ENCODE measurements around the gene HHAT. TPM values are rescaled to one million over a fixed set of nuclear protein-coding genes. Genes with fewer than 3 reads are reported as not detected.
"Not testable (repeated sequence)": the region's sequence is repeated elsewhere in the genome, so short reads cannot be mapped to it uniquely, and the experiment has no call there.

HHAT gene
- total RNA-seq, 2 donors from 2014 or later = 7.5 to 9.2 TPM

DNA sequence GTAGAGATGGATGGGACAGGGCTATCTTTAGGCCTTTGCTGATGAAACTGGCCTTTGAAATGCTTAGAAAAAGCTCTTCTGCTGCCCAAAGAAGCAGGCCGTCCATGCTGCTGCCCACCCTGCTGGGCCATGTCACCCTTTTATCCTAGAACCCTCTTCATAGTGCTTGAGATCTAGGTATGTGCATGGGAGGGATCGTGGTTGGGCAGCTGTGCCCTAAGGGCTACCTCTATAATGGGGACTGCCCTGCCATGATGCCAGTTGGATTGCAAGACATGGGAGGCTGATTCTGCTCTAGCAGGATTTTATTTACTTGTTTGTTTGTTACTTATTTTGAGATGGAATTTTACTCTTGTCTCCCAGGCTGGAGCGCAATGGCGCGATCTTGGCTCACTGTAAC lies 69.0 kb downstream of the HHAT start:
- DNase-seq (no peak), ATAC-seq (no peak)
- Mint-ChIP-seq H3K27ac (peak overlapping the region; percentile 72), H3K4me3 (no peak overlapping the region), H3K27me3 (no peaks in the 10 kb centered on the region), H3K4me1 (peaks cover 21% of the 10 kb centered on the region), H3K36me3 (ENCODE audit: low read depth) (peaks cover 2% of the 10 kb centered on the region)
- H3K9me3 ChIP-seq (ENCODE audit: control insufficient read depth, low read length, poor library complexity, severe bottlenecking) = no peaks in the 10 kb centered on the region

DNA sequence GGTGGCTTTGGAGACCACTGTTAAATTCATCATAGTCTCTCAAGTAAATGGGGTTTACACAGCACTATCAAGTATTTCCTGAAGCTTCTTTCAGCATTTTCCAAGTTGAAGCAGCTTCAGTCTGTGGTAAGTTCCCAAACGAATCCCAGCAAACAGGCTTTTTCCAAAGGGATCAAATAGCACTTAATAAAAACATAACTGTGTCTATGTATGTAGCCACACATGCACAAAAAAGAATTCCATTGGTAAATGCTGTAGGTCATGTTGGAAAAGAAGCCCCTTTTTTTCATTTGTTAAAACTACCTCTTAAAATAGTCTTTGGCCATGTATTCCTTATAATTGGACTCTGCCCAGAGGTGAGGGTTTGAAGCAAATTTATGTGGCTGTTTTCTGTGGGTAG lies 69.8 kb downstream of the HHAT start:
- DNase-seq (no peak), ATAC-seq (no peak)
- no peaks in the 10 kb centered on the region for H3K36me3 Mint-ChIP-seq (ENCODE audit: low read depth)
- no peak overlapping the region for H3K4me3 Mint-ChIP-seq
- H3K9me3 ChIP-seq (ENCODE audit: control insufficient read depth, low read length, poor library complexity, severe bottlenecking) = no peaks in the 10 kb centered on the region
- peak overlapping the region; percentile 72 for H3K27ac Mint-ChIP-seq
- H3K4me1 Mint-ChIP-seq = peaks cover 18% of the 10 kb centered on the region
- no peaks in the 10 kb centered on the region for H3K27me3 Mint-ChIP-seq

DNA sequence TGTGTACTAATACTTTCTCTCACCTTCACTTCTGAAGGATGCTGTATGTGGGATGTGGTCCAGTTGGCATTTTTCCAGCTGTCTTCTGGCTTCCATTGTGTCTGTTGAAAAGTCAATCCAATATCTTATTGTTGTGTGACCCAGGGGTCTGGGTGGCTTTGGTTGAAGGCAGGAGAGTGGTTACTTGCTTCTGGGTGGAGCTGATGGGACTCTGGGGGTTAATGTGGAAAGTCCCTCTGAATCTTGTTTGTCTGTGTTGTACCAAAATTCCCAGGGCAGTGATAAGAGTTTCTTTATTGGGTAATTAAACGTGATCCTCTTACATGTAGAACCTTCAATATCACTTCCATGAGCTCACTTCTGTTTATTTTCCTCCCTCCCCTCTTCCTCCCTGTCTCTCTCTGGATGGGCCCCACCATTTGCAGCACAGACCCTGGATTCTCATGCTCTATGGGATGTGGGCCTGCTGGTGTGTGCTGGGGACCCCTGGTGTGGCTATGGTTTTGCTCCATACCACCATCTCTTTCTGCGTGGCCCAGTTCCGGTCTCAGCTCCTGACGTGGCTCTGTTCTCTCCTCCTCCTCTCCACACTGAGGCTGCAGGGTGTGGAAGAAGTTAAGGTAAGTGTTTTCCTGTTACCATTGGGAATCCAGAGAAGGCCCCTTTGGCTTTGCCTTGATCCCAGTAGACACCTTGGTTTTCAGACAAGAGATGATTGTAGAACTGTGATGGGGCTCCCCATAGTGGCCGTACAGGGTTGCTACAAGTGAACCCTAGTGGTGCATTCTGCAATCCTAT lies 71.5 kb downstream of the HHAT start:
- Mint-ChIP-seq H3K36me3 (ENCODE audit: low read depth) (no peaks in the 10 kb centered on the region), H3K4me3 (peak overlapping the region; percentile 79), H3K27ac (peak overlapping the region; percentile 95), H3K27me3 (no peaks in the 10 kb centered on the region), H3K4me1 (peaks cover 18% of the 10 kb centered on the region)
- no peaks in the 10 kb centered on the region for H3K9me3 ChIP-seq (ENCODE audit: control insufficient read depth, low read length, poor library complexity, severe bottlenecking)
- DNase-seq (peak in 2 of 3 donors; percentile 19 to 28), ATAC-seq (peak; percentile 70)

DNA sequence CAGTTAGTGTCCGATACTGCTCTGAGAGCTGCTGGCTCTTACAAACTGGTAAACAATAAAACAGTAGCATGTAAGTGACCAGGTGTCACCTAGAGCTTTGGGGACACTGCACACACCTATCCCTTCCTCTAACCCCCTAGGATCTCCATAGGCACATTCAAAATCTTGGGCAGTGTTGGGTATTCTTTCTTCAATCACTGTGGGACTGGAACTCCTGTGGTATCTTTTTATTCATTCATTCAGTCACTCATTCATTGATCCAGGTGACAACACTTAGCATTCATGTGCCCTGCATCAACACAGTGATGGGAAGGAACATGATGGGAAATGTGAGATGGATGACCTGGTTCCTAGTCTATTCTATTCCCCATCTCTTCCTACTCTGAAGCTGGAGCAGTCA lies 73.9 kb downstream of the HHAT start:
- Mint-ChIP-seq H3K4me3 (no peak overlapping the region), H3K27ac (no peak overlapping the region), H3K36me3 (ENCODE audit: low read depth) (no peaks in the 10 kb centered on the region), H3K4me1 (peaks cover 20% of the 10 kb centered on the region), H3K27me3 (no peaks in the 10 kb centered on the region)
- DNase-seq = no peak
- ATAC-seq = no peak
- no peaks in the 10 kb centered on the region for H3K9me3 ChIP-seq (ENCODE audit: control insufficient read depth, low read length, poor library complexity, severe bottlenecking)

DNA sequence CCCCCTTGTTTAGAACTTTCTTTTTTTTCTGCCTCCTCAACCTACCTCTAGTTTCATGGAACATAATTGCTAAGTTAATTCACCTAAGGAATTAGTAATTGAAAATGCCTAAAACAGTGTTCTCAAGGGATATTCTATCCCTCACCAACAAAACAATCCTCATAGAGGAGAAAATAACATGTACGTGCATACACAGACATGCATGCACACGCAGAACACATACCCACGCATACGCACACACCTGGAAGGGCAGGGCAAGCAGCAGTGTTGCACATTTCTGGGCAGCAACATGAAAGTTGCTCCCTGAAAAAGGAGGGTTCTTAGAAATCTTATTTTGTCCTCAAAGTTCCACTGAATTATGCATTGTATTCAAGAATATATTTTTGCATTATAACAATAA lies 76.6 kb downstream of the HHAT start:
- no peaks in the 10 kb centered on the region for H3K27me3 Mint-ChIP-seq
- no peak overlapping the region for H3K27ac Mint-ChIP-seq
- H3K9me3 ChIP-seq (ENCODE audit: control insufficient read depth, low read length, poor library complexity, severe bottlenecking) = no peaks in the 10 kb centered on the region
- H3K4me1 Mint-ChIP-seq = peaks cover 7% of the 10 kb centered on the region
- H3K36me3 Mint-ChIP-seq (ENCODE audit: low read depth) = peaks cover 3% of the 10 kb centered on the region
- H3K4me3 Mint-ChIP-seq = no peak overlapping the region
- DNase-seq (no peak), ATAC-seq (no peak)

DNA sequence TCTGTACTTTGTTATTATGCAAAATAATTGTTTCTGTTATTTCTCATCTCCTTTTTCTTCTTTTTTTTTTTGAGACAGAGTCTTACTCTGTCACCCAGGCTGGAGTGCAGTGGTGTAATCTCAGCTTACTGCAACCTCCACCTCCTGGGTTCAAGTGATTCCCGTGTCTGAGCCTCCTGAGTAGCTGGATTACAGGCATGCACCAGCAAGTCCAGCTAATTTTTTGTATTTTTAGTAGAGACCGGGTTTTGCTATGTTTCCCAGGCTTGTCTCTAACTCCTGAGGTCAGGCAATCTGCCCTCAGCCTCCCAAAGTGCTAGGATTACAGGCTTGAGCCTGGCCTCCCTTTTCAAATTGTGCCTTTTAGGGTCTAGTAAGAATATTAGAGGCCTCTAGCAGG lies 77.6 kb downstream of the HHAT start:
- not testable (repeated sequence) for DNase-seq; H3K4me3 Mint-ChIP-seq; H3K36me3 Mint-ChIP-seq (ENCODE audit: low read depth); H3K9me3 ChIP-seq (ENCODE audit: control insufficient read depth, low read length, poor library complexity, severe bottlenecking); ATAC-seq; H3K4me1 Mint-ChIP-seq; H3K27me3 Mint-ChIP-seq
- peak overlapping the region; percentile 29 for H3K27ac Mint-ChIP-seq

DNA sequence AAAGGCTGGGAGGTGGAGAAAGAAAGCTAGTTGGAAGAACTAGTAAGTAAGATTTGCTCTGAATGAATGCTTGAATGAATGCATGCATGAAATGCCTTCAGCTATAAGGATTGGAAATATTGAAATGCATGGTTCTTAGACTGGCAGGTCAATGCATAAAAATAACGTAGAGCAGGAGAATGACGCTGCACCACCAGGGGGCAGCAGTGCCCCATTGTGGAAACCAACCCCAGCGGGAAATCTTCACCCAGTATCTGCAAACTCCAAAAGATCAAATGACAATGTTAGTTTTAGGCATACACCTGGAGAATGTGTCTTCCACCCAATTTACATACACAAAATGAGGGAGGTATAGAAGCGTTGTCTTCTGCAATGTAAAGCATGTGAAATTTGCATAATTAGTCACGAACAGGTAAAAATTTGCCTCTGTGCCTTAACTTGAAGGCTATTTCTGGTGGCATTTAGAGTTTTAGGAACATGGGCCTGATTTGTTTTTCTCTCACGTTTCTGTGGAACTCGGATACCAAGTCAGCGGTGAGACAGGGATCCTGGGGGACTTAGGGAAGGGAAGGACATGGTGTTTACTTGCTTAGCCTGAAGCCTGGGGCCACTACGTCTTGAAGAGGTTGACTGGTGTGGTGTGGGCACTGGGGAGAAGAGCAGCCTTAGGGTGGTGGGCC lies 78.6 kb downstream of the HHAT start:
- DNase-seq (peak; percentile 48 to 70 (median 55)), ATAC-seq (peak; percentile 78)
- H3K4me1 Mint-ChIP-seq = peaks cover 2% of the 10 kb centered on the region
- H3K27me3 Mint-ChIP-seq = no peaks in the 10 kb centered on the region
- H3K27ac Mint-ChIP-seq = no peak overlapping the region
- H3K9me3 ChIP-seq (ENCODE audit: control insufficient read depth, low read length, poor library complexity, severe bottlenecking) = no peaks in the 10 kb centered on the region
- no peak overlapping the region for H3K4me3 Mint-ChIP-seq
- peaks cover 3% of the 10 kb centered on the region for H3K36me3 Mint-ChIP-seq (ENCODE audit: low read depth)

DNA sequence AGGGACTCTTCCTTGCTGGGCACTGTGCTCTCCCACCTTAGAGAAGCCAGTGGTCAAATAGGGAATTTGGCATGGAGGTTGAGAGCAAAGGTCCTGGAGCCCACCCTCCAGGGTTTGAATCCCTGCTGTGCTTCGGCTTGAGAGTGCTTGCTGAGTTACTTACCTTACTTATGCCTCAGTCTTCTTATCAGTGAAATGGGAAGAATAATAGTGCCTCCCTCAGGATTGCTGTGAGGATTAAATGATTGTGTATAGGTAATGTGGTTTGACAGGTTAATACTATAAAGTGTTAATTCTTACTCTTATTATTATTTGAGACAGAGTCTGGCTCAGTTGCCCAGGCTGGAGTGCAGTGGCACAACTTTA lies 79.2 kb downstream of the HHAT start:
- Mint-ChIP-seq H3K27me3 (no peaks in the 10 kb centered on the region), H3K27ac (no peak overlapping the region), H3K4me1 (peaks cover 2% of the 10 kb centered on the region), H3K4me3 (no peak overlapping the region), H3K36me3 (ENCODE audit: low read depth) (peaks cover 3% of the 10 kb centered on the region)
- ATAC-seq (no peak), DNase-seq (no peak)
- H3K9me3 ChIP-seq (ENCODE audit: control insufficient read depth, low read length, poor library complexity, severe bottlenecking) = no peaks in the 10 kb centered on the region

DNA sequence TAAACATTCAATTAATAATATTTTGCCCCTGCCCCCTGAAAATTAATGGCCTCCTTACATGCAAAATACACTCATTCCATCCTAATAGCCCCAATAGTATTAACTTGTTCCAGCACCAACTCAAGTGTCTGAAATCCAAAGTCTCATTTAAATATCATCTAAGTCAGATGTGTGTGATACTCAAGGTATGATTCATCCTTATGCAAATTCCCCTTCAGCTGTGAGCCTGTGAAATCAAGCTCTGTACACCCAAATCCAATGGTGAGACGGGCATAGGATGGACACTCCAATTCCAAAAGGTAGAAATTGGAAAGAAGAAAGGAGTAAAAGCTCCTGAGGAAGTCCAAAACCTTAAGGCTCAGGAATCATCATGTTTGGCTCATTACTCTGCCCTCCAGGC lies 83.5 kb downstream of the HHAT start:
- no peaks in the 10 kb centered on the region for H3K9me3 ChIP-seq (ENCODE audit: control insufficient read depth, low read length, poor library complexity, severe bottlenecking)
- DNase-seq (no peak), ATAC-seq (no peak)
- Mint-ChIP-seq H3K4me3 (no peak overlapping the region), H3K36me3 (ENCODE audit: low read depth) (peaks cover 9% of the 10 kb centered on the region), H3K27me3 (no peaks in the 10 kb centered on the region), H3K4me1 (peaks cover 4% of the 10 kb centered on the region), H3K27ac (no peak overlapping the region)

DNA sequence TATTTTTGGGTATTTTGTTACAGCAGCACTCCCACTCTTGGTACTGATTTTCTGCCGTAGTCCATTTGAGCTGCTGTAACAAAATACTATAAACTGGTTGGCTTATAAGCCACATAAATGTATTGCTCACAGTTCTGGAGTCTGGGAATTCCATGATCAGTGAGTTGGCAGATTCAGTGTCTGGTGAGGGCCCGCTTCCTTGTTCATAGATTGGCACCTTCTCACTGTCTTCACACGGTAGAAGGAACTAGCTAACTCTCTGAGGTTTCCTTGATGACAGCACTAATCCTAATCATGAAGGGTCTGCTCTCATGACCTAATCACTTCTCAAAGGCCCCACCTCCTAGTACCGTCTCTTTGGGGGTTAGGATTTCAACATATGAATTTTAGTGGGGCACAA lies 85.2 kb downstream of the HHAT start:
- Mint-ChIP-seq H3K27ac (no peak overlapping the region), H3K4me1 (peaks cover 3% of the 10 kb centered on the region), H3K36me3 (ENCODE audit: low read depth) (peaks cover 9% of the 10 kb centered on the region), H3K27me3 (no peaks in the 10 kb centered on the region), H3K4me3 (no peak overlapping the region)
- no peak for ATAC-seq
- no peak for DNase-seq
- H3K9me3 ChIP-seq (ENCODE audit: control insufficient read depth, low read length, poor library complexity, severe bottlenecking) = no peaks in the 10 kb centered on the region

DNA sequence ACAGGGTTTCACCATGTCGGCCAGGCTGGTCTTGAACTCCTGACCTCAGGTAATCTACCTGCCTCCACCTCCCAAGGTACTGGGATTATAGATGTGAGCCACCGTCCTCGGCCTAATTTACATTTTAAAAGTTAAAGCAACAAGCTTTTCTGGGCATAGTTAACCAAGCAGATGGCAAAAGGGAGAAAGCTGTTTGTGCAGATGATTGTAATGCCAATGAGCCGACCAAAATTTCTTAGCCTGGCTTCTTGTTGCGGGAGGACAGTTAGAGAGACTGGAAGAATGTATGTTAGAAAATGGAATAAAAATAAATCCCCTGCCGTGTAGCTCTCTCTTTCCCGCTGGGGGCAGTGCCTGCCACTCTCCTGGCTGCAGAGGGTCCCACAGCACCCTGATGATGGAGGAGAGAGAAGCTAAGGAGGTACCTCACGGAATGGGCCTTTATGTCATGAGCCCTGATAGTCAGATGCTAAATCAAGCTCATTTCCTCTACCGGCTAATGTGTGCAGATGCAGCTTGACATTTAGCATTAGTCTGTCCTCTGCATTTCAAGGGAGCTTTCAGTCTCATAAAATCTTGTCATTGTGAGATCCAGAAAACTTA lies 87.2 kb downstream of the HHAT start:
- H3K4me1 Mint-ChIP-seq = peaks cover 3% of the 10 kb centered on the region
- no peaks in the 10 kb centered on the region for H3K27me3 Mint-ChIP-seq
- no peak overlapping the region for H3K4me3 Mint-ChIP-seq
- peaks cover 7% of the 10 kb centered on the region for H3K36me3 Mint-ChIP-seq (ENCODE audit: low read depth)
- ATAC-seq = no peak
- H3K27ac Mint-ChIP-seq = no peak overlapping the region
- H3K9me3 ChIP-seq (ENCODE audit: control insufficient read depth, low read length, poor library complexity, severe bottlenecking) = no peaks in the 10 kb centered on the region
- DNase-seq = no peak

DNA sequence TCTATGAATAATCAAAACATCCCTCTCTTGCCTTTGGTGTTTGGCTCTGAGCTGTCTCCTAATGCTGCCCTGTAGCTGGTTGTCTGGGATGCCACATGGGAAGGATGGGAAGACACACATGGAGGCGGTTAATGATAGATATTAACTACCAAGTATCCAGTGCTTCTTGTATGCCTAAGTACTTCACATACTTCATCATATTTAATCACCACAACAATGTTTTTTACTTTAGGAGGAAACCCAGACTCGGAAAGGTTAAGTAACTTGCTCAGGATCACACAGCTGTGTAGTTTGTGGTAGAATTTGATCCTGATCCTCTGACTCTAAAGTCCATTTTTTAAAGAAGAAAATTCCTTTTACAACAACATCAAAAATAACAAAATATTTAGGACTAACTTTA lies 88.0 kb downstream of the HHAT start:
- Mint-ChIP-seq H3K4me3 (no peak overlapping the region), H3K4me1 (peaks cover 3% of the 10 kb centered on the region), H3K36me3 (ENCODE audit: low read depth) (peaks cover 7% of the 10 kb centered on the region), H3K27me3 (no peaks in the 10 kb centered on the region), H3K27ac (no peak overlapping the region)
- ATAC-seq (no peak), DNase-seq (no peak)
- no peaks in the 10 kb centered on the region for H3K9me3 ChIP-seq (ENCODE audit: control insufficient read depth, low read length, poor library complexity, severe bottlenecking)

DNA sequence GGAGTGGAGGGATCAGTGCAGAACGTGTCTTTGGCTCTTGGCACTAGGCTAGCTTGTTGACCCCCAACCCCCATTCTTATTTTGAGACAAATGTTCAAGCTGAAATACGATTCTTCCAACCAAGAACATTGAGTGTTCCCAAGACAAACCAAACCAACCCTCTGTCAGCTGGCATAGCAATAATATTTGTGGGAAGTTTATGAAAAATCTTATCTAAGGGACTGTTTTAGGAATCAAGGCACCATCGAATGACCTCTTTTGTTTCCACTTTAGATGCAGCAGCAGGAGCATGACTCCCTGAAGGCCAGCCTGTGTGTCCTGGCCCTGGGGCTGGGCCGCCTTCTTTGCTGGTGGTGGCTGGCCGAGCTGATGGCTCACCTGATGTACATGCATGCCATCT lies 89.2 kb downstream of the HHAT start:
- peaks cover 3% of the 10 kb centered on the region for H3K4me1 Mint-ChIP-seq
- no peaks in the 10 kb centered on the region for H3K9me3 ChIP-seq (ENCODE audit: control insufficient read depth, low read length, poor library complexity, severe bottlenecking)
- no peak for DNase-seq
- H3K36me3 Mint-ChIP-seq (ENCODE audit: low read depth) = peaks cover 7% of the 10 kb centered on the region
- H3K4me3 Mint-ChIP-seq = no peak overlapping the region
- no peak for ATAC-seq
- no peak overlapping the region for H3K27ac Mint-ChIP-seq
- no peaks in the 10 kb centered on the region for H3K27me3 Mint-ChIP-seq
